ENCODE results near the gene CCNL2.

- peak in 1 of 2 donors; percentile 33 for TF ChIP-seq POLR2AphosphoS5 (IDR thresholded peaks at IDR 0.05; ENCODE audit: insufficient read depth in 1 of 2, low read depth in 1 of 2)
- TF ChIP-seq, protein P1, sequence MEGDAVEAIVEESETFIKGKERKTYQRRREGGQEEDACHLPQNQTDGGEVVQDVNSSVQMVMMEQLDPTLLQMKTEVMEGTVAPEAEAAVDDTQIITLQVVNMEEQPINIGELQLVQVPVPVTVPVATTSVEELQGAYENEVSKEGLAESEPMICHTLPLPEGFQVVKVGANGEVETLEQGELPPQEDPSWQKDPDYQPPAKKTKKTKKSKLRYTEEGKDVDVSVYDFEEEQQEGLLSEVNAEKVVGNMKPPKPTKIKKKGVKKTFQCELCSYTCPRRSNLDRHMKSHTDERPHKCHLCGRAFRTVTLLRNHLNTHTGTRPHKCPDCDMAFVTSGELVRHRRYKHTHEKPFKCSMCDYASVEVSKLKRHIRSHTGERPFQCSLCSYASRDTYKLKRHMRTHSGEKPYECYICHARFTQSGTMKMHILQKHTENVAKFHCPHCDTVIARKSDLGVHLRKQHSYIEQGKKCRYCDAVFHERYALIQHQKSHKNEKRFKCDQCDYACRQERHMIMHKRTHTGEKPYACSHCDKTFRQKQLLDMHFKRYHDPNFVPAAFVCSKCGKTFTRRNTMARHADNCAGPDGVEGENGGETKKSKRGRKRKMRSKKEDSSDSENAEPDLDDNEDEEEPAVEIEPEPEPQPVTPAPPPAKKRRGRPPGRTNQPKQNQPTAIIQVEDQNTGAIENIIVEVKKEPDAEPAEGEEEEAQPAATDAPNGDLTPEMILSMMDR (IDR thresholded peaks at IDR 0.05) = peak; percentile 61 to 88 (median 85)
These were observed 27.1 kb downstream of the CCNL2 start for GRCh38 chr1:1371746-1372711.

Measured in vagina (tissue), 2 donors.